ENCODE results near the gene CDC123. TPM values are rescaled to one million over a fixed set of nuclear protein-coding genes. Genes with fewer than 3 reads are reported as not detected.
A peak's percentile ranks its signal among the peaks of the same experiment; 100 is the strongest.

Gene CDC123
- total and polyA plus RNA-seq, 7 donors: 29.1 to 103 (median 41.2) TPM

- Histone ChIP-seq H3K36me3 (ENCODE audit: insufficient read depth in 1 of 2, low read depth in 1 of 2) (peaks cover 10 to 92% of the 10 kb centered on the region in 2 donors), H3K27ac (no peak overlapping the region), H3K27me3 (ENCODE audit: insufficient read depth in 3 of 3, low read length in 2 of 3) (no peaks in the 10 kb centered on the region), H3K9me3 (no peaks in the 10 kb centered on the region), H3K4me1 (no peaks in the 10 kb centered on the region), H3K4me3 (no peak overlapping the region)
- intact Hi-C loops (cut with DNase I): no loop called here
- ATAC-seq (peak in 1 of 4 donors; percentile 83), DNase-seq (no peak)
- WGBS, 3 donors: 44 to 78% (median 57%) methylated on average over 3 of the region's 3 CpGs
- no peak for TF ChIP-seq CTCF (IDR thresholded peaks at IDR 0.05)
Observed at GRCh38 chr10:12235116-12235694, 39.2 kb downstream of the CDC123 start.

GRCh38 chr10:12235796-12236195, 39.8 kb downstream of the CDC123 start:
- TF ChIP-seq CTCF (IDR thresholded peaks at IDR 0.05): no peak
- WGBS, 3 donors: 86 to 92% (median 89%) methylated on average over 4 of the region's 4 CpGs
- H3K27ac ChIP-seq: no peak overlapping the region
- H3K9me3 ChIP-seq: no peaks in the 10 kb centered on the region
- H3K4me1 ChIP-seq: no peaks in the 10 kb centered on the region
- ATAC-seq: no peak
- H3K36me3 ChIP-seq (ENCODE audit: insufficient read depth in 1 of 2, low read depth in 1 of 2): peaks cover 10 to 92% of the 10 kb centered on the region in 2 donors
- no peaks in the 10 kb centered on the region for H3K27me3 ChIP-seq (ENCODE audit: insufficient read depth in 3 of 3, low read length in 2 of 3)
- no peak for DNase-seq
- no peak overlapping the region for H3K4me3 ChIP-seq
- intact Hi-C loops (cut with DNase I): no loop called here

GRCh38 chr10:12237265-12238220, 41.6 kb downstream of the CDC123 start:
- ATAC-seq (no peak), DNase-seq (no peak)
- WGBS, 3 donors: 96 to 98% (median 97%) methylated on average over 13 of the region's 13 CpGs
- no peak for TF ChIP-seq CTCF (IDR thresholded peaks at IDR 0.05)
- H3K36me3 ChIP-seq (ENCODE audit: insufficient read depth in 1 of 2, low read depth in 1 of 2): peaks cover 6 to 77% of the 10 kb centered on the region in 2 donors
- intact Hi-C loops (cut with DNase I): no loop called here
- no peaks in the 10 kb centered on the region for H3K4me1 ChIP-seq
- H3K4me3 ChIP-seq: no peak overlapping the region
- H3K27ac ChIP-seq: no peak overlapping the region
- H3K27me3 ChIP-seq (ENCODE audit: insufficient read depth in 3 of 3, low read length in 2 of 3): no peaks in the 10 kb centered on the region
- H3K9me3 ChIP-seq: no peaks in the 10 kb centered on the region

- intact Hi-C loops (cut with DNase I): no loop called here
- 94 to 96% (median 96%) methylated on average over 8 of the region's 8 CpGs for WGBS, 3 donors
- ATAC-seq (no peak), DNase-seq (no peak)
- no peak for TF ChIP-seq CTCF (IDR thresholded peaks at IDR 0.05)
- Histone ChIP-seq H3K4me3 (no peak overlapping the region), H3K27ac (no peak overlapping the region), H3K9me3 (no peaks in the 10 kb centered on the region), H3K36me3 (ENCODE audit: insufficient read depth in 1 of 2, low read depth in 1 of 2) (peaks cover 5 to 71% of the 10 kb centered on the region in 2 donors), H3K4me1 (no peaks in the 10 kb centered on the region), H3K27me3 (ENCODE audit: insufficient read depth in 3 of 3, low read length in 2 of 3) (no peaks in the 10 kb centered on the region)
Observed at GRCh38 chr10:12238821-12239220, 42.8 kb downstream of the CDC123 start.
